GM19372 (cell line): ENCODE measurements around the gene OR8D1.

ENCODE experiments used
- ATAC-seq: cut with Tn5 transposase; IDR thresholded peaks from one replicate; pipeline ENCODE4 v1.9.1; 2021; ENCODE audit warnings: mild to moderate bottlenecking, low read depth, moderate library complexity; ENCODE audit not compliant: unreplicated experiment

Gene OR8D1

DNA sequence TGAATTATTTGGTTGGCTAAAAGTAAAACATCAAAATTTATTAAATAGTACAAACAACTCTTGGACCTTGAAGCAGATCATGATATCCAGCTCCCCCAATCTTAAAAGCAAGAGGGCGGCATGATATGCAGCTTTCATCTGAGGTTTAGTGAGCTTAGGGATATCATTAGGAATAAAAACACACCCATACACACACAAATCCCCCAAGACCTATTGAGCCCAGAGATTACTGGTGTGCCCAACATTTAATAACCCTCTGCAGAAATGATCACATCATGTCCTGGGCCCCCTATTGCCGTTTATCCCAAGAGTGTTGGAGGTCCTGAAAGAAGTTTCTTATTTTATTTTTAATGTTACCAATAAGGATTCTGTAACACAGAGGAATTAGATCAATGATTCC is at the start of gene OR8D1:
Gene OR8D1, minus strand, starts transcription at position 101 of the 400 bp plus-strand sequence. CDS start 3,183 bp downstream, outside the sequence.
- no peak for ATAC-seq

GRCh38 chr11:124359566-124359965 is 45.8 kb upstream of the OR8D1 start:
- ATAC-seq: no peak

DNA sequence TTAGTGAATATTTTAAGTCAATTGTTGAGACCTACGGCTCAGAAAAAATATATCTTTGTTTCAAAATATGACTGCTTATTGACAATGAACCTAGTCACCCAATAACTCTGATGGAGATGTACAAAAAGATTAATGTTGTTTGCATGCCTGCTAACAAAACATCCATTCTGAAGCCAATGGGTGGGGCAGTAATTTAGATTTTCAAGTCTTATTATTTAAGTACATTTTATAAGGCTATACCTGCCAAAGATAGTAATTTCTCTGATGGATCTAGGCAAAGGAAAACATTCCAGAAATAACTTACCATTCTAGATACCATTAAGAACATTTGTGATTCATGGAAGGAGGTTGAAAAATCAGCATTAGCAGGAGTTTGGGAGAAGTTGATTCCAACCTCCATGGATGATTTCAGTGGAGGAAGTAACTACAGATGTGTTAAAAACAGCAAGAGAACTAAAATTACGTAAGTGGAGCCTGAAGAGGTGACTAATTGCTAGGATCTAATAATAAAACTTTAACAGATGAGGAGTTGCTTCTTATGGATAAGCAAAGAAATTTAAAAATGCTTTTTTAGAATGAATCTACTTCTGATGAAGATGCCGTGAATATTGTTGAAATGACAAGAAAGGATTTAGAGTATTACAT is 32.7 kb upstream of the OR8D1 start:
- ATAC-seq: no peak

- no peak for ATAC-seq
Observed at GRCh38 chr11:124344346-124344745, 30.6 kb upstream of the OR8D1 start.

DNA sequence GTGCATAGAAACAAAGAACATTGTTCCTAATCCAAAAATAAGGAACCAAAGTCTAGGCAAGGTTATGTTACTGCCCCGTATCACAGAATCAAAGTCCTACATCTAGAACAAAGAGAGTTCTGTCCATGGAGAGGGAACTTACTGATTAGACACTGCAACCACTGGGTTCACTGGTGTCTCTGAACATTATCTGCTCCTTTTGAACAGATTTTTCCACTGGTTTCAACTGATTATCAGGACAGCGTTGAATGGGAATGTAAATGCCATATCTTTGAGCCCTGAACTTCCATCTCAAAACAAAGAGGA is 26.3 kb upstream of the OR8D1 start:
- ATAC-seq: no peak

DNA sequence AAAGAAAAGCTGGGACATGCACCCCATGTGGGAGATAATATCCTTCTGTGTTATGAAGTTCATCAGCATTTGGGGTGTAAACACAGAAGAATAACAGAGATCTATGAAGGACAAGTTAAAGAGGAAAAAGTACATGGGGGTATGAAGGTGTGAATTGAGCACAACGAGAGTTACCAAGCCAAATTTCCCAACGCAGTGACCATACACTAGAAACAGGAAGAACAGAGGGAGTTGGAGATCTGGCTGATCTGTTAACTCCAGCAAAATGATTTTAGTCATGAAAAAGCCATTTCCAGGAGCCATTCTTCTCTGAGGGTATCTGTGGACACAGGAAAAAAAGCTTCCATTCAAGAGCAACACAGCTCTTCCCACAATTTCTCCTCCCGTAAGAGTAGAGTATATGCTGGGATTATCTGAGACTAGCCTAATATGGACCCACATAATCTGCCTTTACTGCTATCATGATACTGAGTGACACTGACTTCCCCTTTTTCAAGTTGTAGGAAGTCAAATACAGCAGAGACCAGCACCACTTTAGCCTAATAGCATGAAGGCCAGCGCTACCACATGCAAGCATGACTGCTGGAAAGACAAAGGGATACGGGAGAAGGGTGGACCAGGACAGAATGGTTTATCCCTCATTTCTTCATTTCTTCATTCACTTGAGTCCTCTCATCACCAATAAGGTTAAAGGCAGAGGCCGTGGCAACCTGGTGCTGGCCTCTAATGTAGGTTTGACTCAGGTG is 25.8 kb upstream of the OR8D1 start:
- ATAC-seq: no peak

DNA sequence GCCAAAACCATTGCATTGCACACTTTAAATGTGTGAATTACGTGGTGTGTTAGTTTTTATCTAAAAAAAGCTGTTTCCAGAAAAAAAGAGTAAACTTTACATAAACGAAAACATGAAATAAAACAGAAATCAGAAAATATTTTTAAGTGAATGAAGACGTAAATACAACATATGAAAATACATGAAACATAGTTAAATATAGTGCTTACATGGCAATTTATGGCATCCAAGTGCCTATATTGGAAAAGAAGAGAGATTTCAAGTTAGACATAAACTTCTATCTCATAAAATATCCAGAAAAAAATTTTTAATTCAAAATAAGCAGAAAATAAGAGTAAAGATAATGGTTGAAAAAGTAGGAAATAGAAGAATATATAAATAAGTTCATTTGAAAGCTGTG is 18.1 kb upstream of the OR8D1 start:
- ATAC-seq: no peak

DNA sequence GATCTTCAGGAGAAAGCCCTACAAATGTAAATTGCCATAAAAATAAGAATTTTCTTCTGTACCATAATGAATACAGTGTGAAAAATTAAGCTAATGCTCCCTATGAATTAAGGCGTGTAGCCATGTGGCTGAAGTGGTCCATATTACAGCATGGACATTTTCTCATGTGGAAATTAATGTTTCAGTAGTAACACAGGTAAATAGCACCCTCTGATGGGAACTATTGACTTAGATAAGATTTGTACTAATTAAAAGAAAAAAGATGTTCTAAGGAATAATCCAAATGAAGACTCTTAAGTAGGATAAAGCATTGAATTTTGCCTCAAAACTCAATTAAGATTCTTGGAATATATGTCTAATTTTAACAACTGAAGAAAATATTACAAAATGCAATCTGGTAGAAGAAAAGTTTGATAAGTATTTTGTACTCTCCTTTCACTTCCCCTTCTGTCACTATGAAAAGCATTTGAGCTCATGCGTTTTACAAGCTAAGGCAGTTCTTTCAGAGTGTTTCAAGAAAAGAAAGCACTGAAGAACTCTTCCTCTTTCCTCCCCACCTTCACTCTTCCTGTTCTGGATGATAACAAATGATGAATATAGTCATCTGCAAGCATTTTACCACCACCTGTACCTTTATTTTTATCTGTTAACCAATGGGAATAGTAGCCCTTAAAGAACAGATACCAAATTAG is 16.2 kb upstream of the OR8D1 start:
- peak; percentile 97 for ATAC-seq

DNA sequence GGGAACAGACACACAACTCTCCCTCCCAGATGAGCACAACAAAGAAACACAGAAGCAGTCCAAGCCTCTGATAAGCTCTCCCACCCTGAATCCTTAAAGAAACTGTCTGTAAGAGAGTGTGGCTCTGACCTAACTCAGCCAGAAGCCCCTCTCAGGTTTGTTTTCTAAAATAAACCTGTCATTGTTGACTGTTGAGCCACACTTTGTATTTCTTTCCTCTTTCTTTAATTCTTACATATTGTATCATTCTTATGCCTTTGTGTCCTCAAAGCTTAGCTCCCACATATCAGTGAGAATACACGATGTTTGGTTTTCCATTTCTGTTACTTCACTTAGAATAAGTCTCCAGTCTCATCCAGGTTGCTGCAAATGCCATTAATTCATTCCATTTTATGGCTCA is 14.0 kb upstream of the OR8D1 start:
- no peak for ATAC-seq

DNA sequence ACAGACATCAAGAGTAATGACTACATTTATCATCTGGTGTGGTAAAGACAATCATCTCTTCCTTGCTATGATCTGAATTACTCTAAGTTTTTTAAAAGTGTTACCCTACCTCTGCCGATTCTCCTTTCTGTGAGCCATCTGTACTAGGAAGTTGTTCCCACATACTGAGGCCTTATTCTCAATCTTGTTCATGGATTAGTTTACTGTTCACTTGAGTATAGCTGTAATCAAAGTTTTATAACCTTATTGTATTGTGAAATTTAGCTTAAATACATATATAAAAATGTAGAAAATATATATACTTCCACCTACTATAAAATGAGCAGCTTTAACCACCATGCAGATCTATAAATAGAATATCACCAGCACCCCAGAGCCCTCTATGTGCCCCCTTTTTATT is 8.6 kb upstream of the OR8D1 start:
- ATAC-seq: no peak

GRCh38 chr11:124320097-124320496 is 6.3 kb upstream of the OR8D1 start, which contains the start of gene OR8D2:
Gene OR8D2 (minus strand): TSS chr11:124320197. CDS start chr11:124320197, 0 bp downstream.
- ATAC-seq: no peak

GRCh38 chr11:124315052-124315451 is 1.3 kb upstream of the OR8D1 start:
- ATAC-seq: no peak

DNA sequence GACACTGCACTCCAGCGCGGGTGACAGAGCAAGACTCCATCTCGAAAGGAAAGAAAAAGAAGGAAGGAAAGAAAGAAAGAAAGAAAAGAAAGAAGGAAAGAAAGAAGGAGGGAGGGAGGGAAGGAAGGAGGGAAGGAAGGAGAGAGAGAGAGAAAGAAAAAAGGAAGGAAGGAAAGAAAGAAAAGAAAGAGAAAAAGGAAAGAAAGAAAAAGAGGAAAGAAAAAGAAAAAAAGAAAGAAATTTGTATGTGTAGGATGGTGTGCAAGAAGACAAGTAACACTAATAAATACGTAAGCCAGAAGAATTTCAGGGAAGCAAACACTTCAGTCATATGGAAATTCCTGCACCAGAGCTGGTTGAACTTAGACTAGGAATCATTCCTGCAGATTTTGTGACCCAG is 618 bp downstream of the OR8D1 start:
- no peak for ATAC-seq

GRCh38 chr11:124311670-124312069 is 2.1 kb downstream of the OR8D1 start:
- no peak for ATAC-seq

- ATAC-seq: no peak
Observed at GRCh38 chr11:124311269-124311668, 2.5 kb downstream of the OR8D1 start.

GRCh38 chr11:124310721-124311120 is 3.0 kb downstream of the OR8D1 start:
- no peak for ATAC-seq

DNA sequence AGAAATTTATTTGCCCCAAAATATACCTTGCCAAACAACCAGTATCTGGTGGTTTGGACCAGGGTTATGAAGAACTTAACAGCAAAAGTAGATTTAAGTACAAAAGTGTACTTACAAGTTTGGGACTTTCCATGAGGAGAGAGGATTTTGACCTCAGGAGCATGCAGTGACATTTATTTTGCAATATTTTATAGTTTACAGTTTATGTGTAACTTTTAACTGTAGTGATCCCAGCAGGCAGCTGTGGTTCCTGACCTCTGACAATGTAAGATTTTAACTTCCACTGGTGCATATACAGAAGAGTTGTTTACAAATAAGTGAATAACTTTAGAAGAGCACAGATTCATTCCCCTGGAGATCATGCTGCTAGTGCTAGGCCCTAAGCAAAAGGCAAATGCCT is 6.7 kb downstream of the OR8D1 start:
- no peak for ATAC-seq

GRCh38 chr11:124302347-124303125 is 11.2 kb downstream of the OR8D1 start:
- ATAC-seq: no peak

DNA sequence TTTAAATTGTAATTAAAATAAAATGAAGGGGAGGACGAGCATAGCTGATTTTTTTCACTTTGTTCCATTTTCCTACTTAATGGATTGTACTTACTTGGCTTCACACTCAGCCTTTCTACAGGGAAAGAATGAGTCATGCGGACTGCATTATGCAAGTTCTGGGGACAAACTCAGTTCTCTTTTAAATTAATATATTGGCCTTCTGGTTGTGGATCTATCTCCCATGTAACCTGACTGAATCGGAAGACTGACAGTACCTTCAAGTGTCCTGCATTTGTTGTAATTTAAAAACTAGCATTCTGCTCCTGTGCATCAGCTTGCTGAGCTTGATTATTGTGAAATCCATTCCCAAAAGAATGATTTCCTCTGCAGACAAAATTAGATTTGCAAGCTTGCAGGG is 12.2 kb downstream of the OR8D1 start:
- no peak for ATAC-seq

GRCh38 chr11:124297921-124298320 is 15.8 kb downstream of the OR8D1 start:
- no peak for ATAC-seq

DNA sequence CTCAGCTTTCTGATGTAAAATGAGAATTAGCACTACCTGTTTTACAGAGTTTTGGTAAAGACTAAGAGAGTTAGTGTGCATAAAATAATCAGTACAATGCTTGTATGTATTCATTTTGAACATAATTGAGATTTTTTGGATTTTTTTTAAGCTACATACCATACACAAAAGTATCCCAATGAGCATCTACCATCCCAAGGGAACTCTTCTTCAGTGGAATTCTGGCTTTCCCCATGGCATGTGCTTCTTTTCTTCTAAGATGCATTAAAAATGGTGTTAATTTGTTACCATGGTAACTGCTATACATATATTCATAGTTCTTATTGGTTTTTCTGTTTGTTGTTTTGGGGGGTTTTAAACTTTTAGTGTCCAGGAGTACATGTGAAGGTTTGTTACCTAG is 17.7 kb downstream of the OR8D1 start:
- ATAC-seq: no peak
